Measurements from ENCODE around the gene CDK18. TPM values are rescaled to one million over a fixed set of nuclear protein-coding genes. Genes with fewer than 3 reads are reported as not detected.

The CDK18 gene
- total and polyA plus RNA-seq, 2 of the 8 experiments (the other 6 are each of a cell fraction or from before 2014, with no cell fraction given): 31.2 to 44.0 TPM

DNA sequence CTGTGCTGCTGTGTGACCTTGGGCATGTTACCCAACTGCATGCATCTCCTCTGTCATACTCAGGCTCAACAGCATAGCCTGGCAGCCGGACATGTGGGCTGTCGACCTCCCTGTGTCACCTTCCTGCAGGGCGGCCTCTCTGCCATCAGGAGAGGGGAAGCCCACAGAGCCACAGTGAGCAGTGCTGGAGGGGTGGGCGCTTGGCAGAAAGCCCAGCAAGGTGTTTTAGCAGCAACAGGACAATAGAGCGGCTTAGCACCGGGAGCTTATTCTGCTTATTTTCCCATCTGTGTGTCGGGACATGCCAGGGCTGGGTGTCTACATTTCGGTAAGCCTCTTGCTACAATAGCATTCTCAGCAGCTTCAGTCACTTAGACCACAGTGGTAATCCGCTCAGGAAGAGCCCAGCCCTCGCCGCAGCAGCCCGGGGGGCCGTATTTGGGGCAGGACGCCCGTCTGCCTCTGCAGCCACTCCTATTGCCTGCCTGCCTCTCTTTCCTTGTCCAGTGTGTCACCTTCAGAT lies 22.8 kb upstream of the CDK18 start:
- CTCF ChIA-PET (ENCODE audit: partially characterized antibody): interaction anchor here (1.0 to 36.9 kb wide), 11 partner anchors 8 to 147 kb away, joined by 3 to 1626 read pairs (median 6); partner anchors contain the start of genes BLACAT1, CDK18 and LEMD1
- Histone ChIP-seq H3K4ac (replicated peaks; ENCODE audit: insufficient read length, low read depth, low read length) (peak overlapping the region; percentile 65), H2AK5ac (ENCODE audit: low read depth, low read length) (peak overlapping the region; percentile 41; the same call in 1 of the 2 replicates), H2BK120ac (replicated peaks; ENCODE audit: low read depth, low read length) (no peak overlapping the region), H4K91ac (replicated peaks; ENCODE audit: insufficient read length, low read length) (no peak overlapping the region), H2BK12ac (ENCODE audit: low read depth, low read length) (peak overlapping the region; percentile 72; the same call in 1 of the 2 replicates), H3K9me3 (ENCODE audit: insufficient read depth in 2 of 2, low read depth in 1 of 2, low read length in 1 of 2) (no peaks in the 10 kb centered on the region), H3K36me3 (ENCODE audit: control insufficient read depth in 2 of 4, insufficient read depth in 4 of 4, low read length in 3 of 4) (no peaks in the 10 kb centered on the region), H3K9ac (replicated peaks in 1 of 4; ENCODE audit: extremely low read depth in 1 of 4, low read depth in 3 of 4, low read length in 3 of 4) (no peak overlapping the region), H3K18ac (ENCODE audit: extremely low read depth, low read length) (peak overlapping the region; percentile 1; the same call in 1 of the 2 replicates), H2BK5ac (ENCODE audit: low read depth, low read length) (no peak overlapping the region), H2AFZ (ENCODE audit: low read length) (no peak overlapping the region), H4K8ac (ENCODE audit: extremely low read depth, insufficient read depth, low read length) (no peak overlapping the region), H3K79me1 (ENCODE audit: low read depth, low read length) (no peaks in the 10 kb centered on the region), H3K4me1 (replicated peaks in 1 of 4; ENCODE audit: control insufficient read depth in 3 of 4, insufficient read depth in 4 of 4, low read length in 3 of 4) (peaks cover 0 to 31% (median 20%) of the 10 kb centered on the region in 4 experiments; a peak in 6 of 7 replicates), H3K14ac (ENCODE audit: insufficient read length) (no peak overlapping the region), H3K56ac (replicated peaks; ENCODE audit: insufficient read length, low read depth, low read length) (no peak overlapping the region), H3K23me2 (ENCODE audit: low read depth, low read length) (peaks cover 2% of the 10 kb centered on the region), H3K4me2 (ENCODE audit: insufficient read depth in 1 of 2, low read depth in 2 of 2, low read length in 2 of 2) (no peak overlapping the region), H3K4me3 (ENCODE audit: extremely low read depth in 1 of 4, insufficient read depth in 2 of 4, low read depth in 3 of 4, low read length in 4 of 4) (no peak overlapping the region), H4K20me1 (replicated peaks in 1 of 2; ENCODE audit: control insufficient read depth in 1 of 2, insufficient read depth in 2 of 2, low read length in 2 of 2) (peaks cover 0 to 2% of the 10 kb centered on the region in 2 experiments), H3K27me3 (replicated peaks in 1 of 4; ENCODE audit: control insufficient read depth in 3 of 4, extremely low read depth in 1 of 4, insufficient read depth in 3 of 4, low read length in 3 of 4) (peaks cover 0 to 11% (median 6%) of the 10 kb centered on the region in 4 experiments; a peak in 4 of 7 replicates), H4K5ac (ENCODE audit: insufficient read length, low read depth, low read length) (no peak overlapping the region), H3K27ac (ENCODE audit: low read depth, low read length) (no peak overlapping the region), H2BK20ac (ENCODE audit: low read length) (0 out of 2 replicates have a peak overlapping the region, but pooled peaks have one; percentile 1), H2BK15ac (ENCODE audit: low read length) (peak overlapping the region; percentile 53; the same call in 1 of the 2 replicates), H3K79me2 (ENCODE audit: control insufficient read depth in 1 of 2, insufficient read depth in 2 of 2, low read length in 2 of 2) (no peaks in the 10 kb centered on the region), H3K23ac (ENCODE audit: insufficient read length) (no peak overlapping the region)
- 83% methylated on average over 15 of the region's 15 CpGs; no CpG with 5 or more reads in 1 of the 2 experiments for WGBS, 2 experiments (ENCODE audit: extremely low coverage in 1 of 2, insufficient coverage in 1 of 2, insufficient read length in 1 of 2, insufficient replicate concordance in 2 of 2, low coverage in 1 of 2, low lambda C conversion rate in 2 of 2, missing lambda C conversion rate in 1 of 2)
- DNase-seq (ENCODE audit: low read depth in 1 of 2, low spot score in 2 of 2) (no peak), FAIRE-seq (no peak)
- POLR2A ChIA-PET (ENCODE audit: partially characterized antibody): interaction anchor here (2.5 kb wide), 1 partner anchor 25 kb away, joined by 10 read pairs; the partner anchor contains the start of gene BLACAT1
- TF ChIP-seq, protein P1, sequence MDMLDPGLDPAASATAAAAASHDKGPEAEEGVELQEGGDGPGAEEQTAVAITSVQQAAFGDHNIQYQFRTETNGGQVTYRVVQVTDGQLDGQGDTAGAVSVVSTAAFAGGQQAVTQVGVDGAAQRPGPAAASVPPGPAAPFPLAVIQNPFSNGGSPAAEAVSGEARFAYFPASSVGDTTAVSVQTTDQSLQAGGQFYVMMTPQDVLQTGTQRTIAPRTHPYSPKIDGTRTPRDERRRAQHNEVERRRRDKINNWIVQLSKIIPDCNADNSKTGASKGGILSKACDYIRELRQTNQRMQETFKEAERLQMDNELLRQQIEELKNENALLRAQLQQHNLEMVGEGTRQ (IDR thresholded peaks at IDR 0.05; ENCODE audit: low read length): no peak
- TF ChIP-seq KDM1A (IDR thresholded peaks at IDR 0.05; ENCODE audit: borderline replicate concordance, low read length) (no peak), SIX5 (IDR thresholded peaks at IDR 0.05; ENCODE audit: low read depth, low read length) (no peak), GABPA (IDR thresholded peaks at IDR 0.05; ENCODE audit: borderline replicate concordance, insufficient read depth, low read length) (no peak), CHD1 (IDR thresholded peaks at IDR 0.05; ENCODE audit: low read depth, low read length) (no peak), SP4 (IDR thresholded peaks at IDR 0.05; ENCODE audit: low read length) (no peak), ATF3 (IDR thresholded peaks at IDR 0.05; ENCODE audit: insufficient read depth, low read depth, low read length) (no peak), NRF1 (IDR thresholded peaks at IDR 0.05; ENCODE audit: low read depth, low read length) (no peak), PHF8 (conservative IDR thresholded peaks at IDR 0.05; ENCODE audit: low read depth, low read length) (no peak)
- TF ChIP-seq, protein P2, sequence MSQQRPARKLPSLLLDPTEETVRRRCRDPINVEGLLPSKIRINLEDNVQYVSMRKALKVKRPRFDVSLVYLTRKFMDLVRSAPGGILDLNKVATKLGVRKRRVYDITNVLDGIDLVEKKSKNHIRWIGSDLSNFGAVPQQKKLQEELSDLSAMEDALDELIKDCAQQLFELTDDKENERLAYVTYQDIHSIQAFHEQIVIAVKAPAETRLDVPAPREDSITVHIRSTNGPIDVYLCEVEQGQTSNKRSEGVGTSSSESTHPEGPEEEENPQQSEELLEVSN (IDR thresholded peaks at IDR 0.05): no peak
